Panc1 (cell line): ENCODE measurements around the gene CASP9. TPM values are rescaled to one million over a fixed set of nuclear protein-coding genes. Genes with fewer than 3 reads are reported as not detected.
"Not testable (repeated sequence)": the region's sequence is repeated elsewhere in the genome, so short reads cannot be mapped to it uniquely, and the experiment has no call there.

Experiments used
- ATAC-seq: fragments of 200-7000 bp; cut with Tn5 transposase; 2 replicates; pipeline ENCODE4 v1.9.1; 2020; ENCODE audit warnings: mild to moderate bottlenecking, moderate library complexity
- BruUV-seq: library from RNA; stranded (reverse); fragments of 400-500 nt; replicated peaks from 2 replicates; lab custom pipeline; 2021; lab: Mats Ljungman, UMichigan
- CTCF ChIA-PET: fragments of 300-600 bp; sonication (Branson Sonifier 250); formaldehyde crosslinking; loops from one replicate; lab custom pipeline; 2022; ENCODE audit warnings: antibody characterized with exemption; lab: Charles Lee
- POLR2A ChIA-PET: fragments of 300-600 bp; sonication (Branson Sonifier 250); formaldehyde crosslinking; loops from one replicate; lab custom pipeline; 2022; ENCODE audit warnings: antibody characterized with exemption; lab: Charles Lee
- DNase-seq: peaks from one replicate; pipeline ENCODE4 v3.0.0-alpha.2; 2010; ENCODE audit warnings: low read depth, low spot score
- H3K27ac ChIP-seq: 2 replicates; pipeline ENCODE4 v1.5.1; 2011; ENCODE audit warnings: mild to moderate bottlenecking, low read length, inconsistent platforms
- H3K27me3 ChIP-seq: fragments of 200-500 bp; sonication (Bioruptor generic); 2 replicates; pipeline ENCODE4 v1.6.0; 2014; ENCODE audit warnings: low read length, inconsistent platforms; ENCODE audit not compliant: control insufficient read depth, insufficient read depth
- H3K36me3 ChIP-seq: fragments of 200-500 bp; sonication (Bioruptor generic); 2 replicates; pipeline ENCODE4 v1.5.1; 2014; ENCODE audit warnings: inconsistent platforms, mild to moderate bottlenecking, low read length, moderate library complexity; ENCODE audit not compliant: control insufficient read depth, insufficient read depth
- H3K4me1 ChIP-seq: 2 replicates; pipeline ENCODE4 v1.5.1; 2011; ENCODE audit warnings: inconsistent platforms, mild to moderate bottlenecking, low read length, moderate library complexity; ENCODE audit not compliant: control insufficient read depth, insufficient read depth
- H3K4me3 ChIP-seq, 2 experiments: 2 replicates each; pipeline ENCODE4 v1.5.1; 2011 to 2012; ENCODE audit warnings: low read depth in 2 of 2, low read length in 2 of 2, mild to moderate bottlenecking in 2 of 2, inconsistent platforms in 1 of 2, moderate library complexity in 1 of 2
- H3K9me3 ChIP-seq: fragments of 200-500 bp; sonication (Bioruptor generic); 2 replicates; pipeline ENCODE4 v1.5.1; 2014; ENCODE audit warnings: low read depth, mild to moderate bottlenecking, inconsistent platforms, low read length, moderate library complexity; ENCODE audit not compliant: control insufficient read depth, insufficient read depth
- CTCF ChIP-seq: fragments of 450-650 bp; IDR thresholded peaks from 2 replicates; pipeline ENCODE4 v1.5.1; 2017; ENCODE audit warnings: mild to moderate bottlenecking
- POLR2AphosphoS5 ChIP-seq: IDR thresholded peaks from 2 replicates; pipeline ENCODE4 v1.6.1; 2012; ENCODE audit warnings: mild to moderate bottlenecking, low read depth, low read length, moderate library complexity
- REST ChIP-seq, 2 experiments: IDR thresholded peaks; 2 replicates each; pipeline ENCODE4 v1.6.1; 2011 to 2012; ENCODE audit warnings: low read depth in 2 of 2, control low read depth in 1 of 2, low read length in 1 of 2, mild to moderate bottlenecking in 1 of 2, moderate library complexity in 1 of 2; ENCODE audit not compliant: insufficient read depth in 1 of 2
- SIN3A ChIP-seq: IDR thresholded peaks from 2 replicates; pipeline ENCODE4 v1.6.1; 2012; ENCODE audit warnings: low read depth, mild to moderate bottlenecking, low read length, moderate library complexity, borderline replicate concordance; ENCODE audit not compliant: insufficient read depth
- TCF7L2 ChIP-seq: IDR thresholded peaks from 2 replicates; pipeline ENCODE4 v1.6.1; 2011; ENCODE audit warnings: mild to moderate bottlenecking, low read depth, low read length, inconsistent platforms
- in situ Hi-C: cut with HindIII; loops from 2 replicates; pipeline ENCODE4 v1.10.0; 2016; ENCODE audit warnings: low sequenced_read_pairs, low pct_unique_long_range_greater_than_20kb
- intact Hi-C: fragments of 100-400 bp; cut with micrococcal nuclease; formaldehyde crosslinking; loops from one replicate; pipeline ENCODE4 v1.10.0; 2022; ENCODE audit not compliant: unreplicated experiment
- total RNA-seq: library from RNA; stranded (reverse); gene quantifications from one replicate; pipeline ENCODE4 v1.2.1, GENCODE V29; 2021; ENCODE audit not compliant: unreplicated experiment

CASP9 gene
- total RNA-seq, 1 experiment from 2014 or later = 7.5 TPM

- Histone ChIP-seq H3K36me3 (no peaks in the 10 kb centered on the region), H3K27me3 (no peaks in the 10 kb centered on the region), H3K9me3 (no peaks in the 10 kb centered on the region), H3K4me3 (no peak overlapping the region), H3K4me1 (no peaks in the 10 kb centered on the region), H3K27ac (no peak overlapping the region)
- CTCF ChIA-PET = no interaction called here
- TF ChIP-seq TCF7L2 = no peak
- TF ChIP-seq CTCF = no peak
- TF ChIP-seq POLR2AphosphoS5 = no peak
- TF ChIP-seq REST (IDR thresholded peaks at IDR 0.05; ENCODE audit: insufficient read depth in 1 of 2, low read depth in 2 of 2, low read length in 1 of 2) = no peak
- no peak for TF ChIP-seq SIN3A
- intact Hi-C loops = no loop called here
- BruUV-seq = no TSS peak
- in situ Hi-C loops = no loop called here
- ATAC-seq (no peak), DNase-seq (no peak)
- POLR2A ChIA-PET = no interaction called here
Observed at GRCh38 chr1:15472587-15472986, 51.4 kb downstream of the CASP9 start.

- BruUV-seq = not testable (repeated sequence)
Observed at GRCh38 chr1:15471723-15472122, 52.3 kb downstream of the CASP9 start.

GRCh38 chr1:15471067-15471466, 52.9 kb downstream of the CASP9 start:
- H3K9me3 ChIP-seq, H3K4me3 ChIP-seq, in situ Hi-C loops, intact Hi-C loops, ATAC-seq, DNase-seq, H3K27ac ChIP-seq, BruUV-seq, CTCF ChIA-PET, H3K27me3 ChIP-seq, H3K36me3 ChIP-seq, POLR2A ChIA-PET, H3K4me1 ChIP-seq: not testable (repeated sequence)

More at GRCh38 chr1:15471723-15472122, 52.3 kb downstream of the CASP9 start:
- CTCF ChIA-PET, DNase-seq, H3K27ac ChIP-seq, ATAC-seq, H3K36me3 ChIP-seq, H3K4me3 ChIP-seq, POLR2A ChIA-PET, H3K9me3 ChIP-seq, H3K4me1 ChIP-seq, intact Hi-C loops, H3K27me3 ChIP-seq, in situ Hi-C loops: not testable (repeated sequence)

- H3K4me1 ChIP-seq, intact Hi-C loops, DNase-seq, H3K4me3 ChIP-seq, H3K36me3 ChIP-seq, in situ Hi-C loops, H3K27ac ChIP-seq, H3K27me3 ChIP-seq, POLR2A ChIA-PET, H3K9me3 ChIP-seq, BruUV-seq, CTCF ChIA-PET, ATAC-seq: not testable (repeated sequence)
Observed at GRCh38 chr1:15469821-15470448, 54.1 kb downstream of the CASP9 start.
